Activated CD4-positive, alpha-beta T cell treated with anti-CD3 and anti-CD28 coated beads for 36 hours (primary cell): Measurements from ENCODE around the gene SFTA2. TPM values are rescaled to one million over a fixed set of nuclear protein-coding genes. Genes with fewer than 3 reads are reported as not detected.

Experiments used
- ATAC-seq: fragments of 200-7000 bp; cut with Tn5 transposase; one replicate; pipeline ENCODE4 v1.10.0; 2021; ENCODE audit warnings: mild to moderate bottlenecking, moderate library complexity
- CTCF ChIA-PET: fragments of 350-600 bp; sonication (Branson Sonifier 250); formaldehyde crosslinking; loops from one replicate; lab custom pipeline; 2021; ENCODE audit warnings: antibody characterized with exemption; lab: Charles Lee
- POLR2A ChIA-PET: fragments of 350-600 bp; sonication (Branson Sonifier 250); formaldehyde crosslinking; loops from one replicate; lab custom pipeline; 2021; ENCODE audit warnings: antibody characterized with exemption, inconsistent platforms; lab: Charles Lee
- DNase-seq: peaks from one replicate; pipeline ENCODE4 v3.0.0-alpha.2; 2020
- H3K27ac Mint-ChIP-seq: one replicate; pipeline ENCODE4 v1.8.0; 2021; ENCODE audit warnings: mixed read lengths
- H3K27me3 Mint-ChIP-seq: one replicate; pipeline ENCODE4 v1.8.0; 2021; ENCODE audit warnings: mixed read lengths
- H3K36me3 Mint-ChIP-seq: one replicate; pipeline ENCODE4 v1.8.0; 2021; ENCODE audit warnings: low read depth, mixed read lengths
- H3K4me1 Mint-ChIP-seq: one replicate; pipeline ENCODE4 v1.8.0; 2021; ENCODE audit warnings: mixed read lengths
- H3K4me3 Mint-ChIP-seq: one replicate; pipeline ENCODE4 v1.8.0; 2021; ENCODE audit warnings: mild to moderate bottlenecking, moderate library complexity, mixed read lengths
- H3K9me3 Mint-ChIP-seq: one replicate; pipeline ENCODE4 v1.8.0; 2021; ENCODE audit warnings: low read depth, mixed read lengths
- intact Hi-C, 2 experiments: fragments of 100-400 bp; cut with DNase I in 1 of 2; cut with micrococcal nuclease in 1 of 2; formaldehyde crosslinking; loops; one replicate each; pipeline versions ENCODE4 v1.14.2 to v1.15.1; 2022 to 2024; cut with DNase I, micrococcal nuclease
- microRNA-seq: library from miRNA; unstranded; fragments of <30 nt; microRNA quantifications from one replicate; pipeline ENCODE4 v1.2.0, GENCODE V29; 2021; ENCODE audit warnings: borderline replicate concordance
- total RNA-seq, 2 experiments: library from RNA; stranded (reverse); gene quantifications; one replicate each; pipeline ENCODE4 v1.2.3, GENCODE V29; 2021

SFTA2 gene
- total RNA-seq, 2 experiments from 2014 or later, result not detected

DNA sequence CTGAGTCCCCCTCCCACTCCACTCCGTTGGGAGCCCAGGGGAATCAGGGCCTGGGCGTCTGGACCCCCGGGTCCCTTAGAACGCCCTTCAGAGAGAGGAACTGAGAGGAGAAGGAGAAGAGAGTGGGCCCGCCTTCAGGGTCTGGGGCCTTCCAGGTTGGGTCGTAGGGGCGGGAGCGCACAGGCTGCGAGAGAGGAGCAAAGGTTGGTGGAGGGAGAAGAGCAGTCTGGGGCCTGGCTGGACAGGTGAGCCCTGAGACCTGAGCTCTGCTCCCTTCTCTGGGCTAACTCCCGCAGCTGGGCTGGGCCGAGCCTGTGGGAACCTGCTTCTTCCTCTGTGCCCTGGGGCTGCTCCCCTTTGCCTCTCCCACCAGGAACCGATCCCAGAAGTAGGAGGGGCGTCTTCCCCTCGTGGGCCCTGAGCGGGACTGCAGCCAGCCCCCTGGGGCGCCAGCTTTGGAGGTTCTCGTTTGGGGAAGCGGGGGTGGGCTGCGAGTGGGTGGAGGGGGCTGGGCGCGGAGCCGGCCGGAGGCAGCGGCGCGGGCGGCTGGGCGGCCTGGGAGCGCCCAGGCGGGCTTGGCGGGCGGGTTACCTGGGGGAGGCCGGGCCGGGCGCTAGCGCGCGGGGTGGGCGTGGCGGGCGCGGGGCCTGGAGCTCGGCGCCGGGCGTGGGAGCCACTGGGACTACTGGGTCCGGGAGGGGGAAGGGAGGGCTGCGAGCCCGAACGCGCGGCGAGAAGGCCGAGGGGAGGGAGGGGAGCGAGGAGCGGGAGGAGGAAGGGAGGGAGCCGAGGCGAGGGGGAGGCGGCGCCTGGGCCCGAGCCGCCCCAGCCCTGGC is 48.1 kb downstream of the SFTA2 start, which contains the start of gene DDR1:
Gene DDR1, plus strand, starts transcription at position 835 of the 836 bp plus-strand sequence. CDS start 4,211 bp downstream, outside the sequence.
- ChIA-PET POLR2A (interaction anchor here (0.6 kb wide), 1 partner anchor 140 kb away, joined by 3 read pairs; no protein-coding TSS in a partner anchor), CTCF (interaction anchor here (0.9 to 2.3 kb wide), 4 partner anchors 56 to 153 kb away, joined by 3 to 10 read pairs (median 6); no protein-coding TSS in a partner anchor)
- intact Hi-C loops, result loop anchor here in 1 of 2 experiments (2.0 kb wide), 1 partner anchor 55 kb away; no protein-coding TSS in a partner anchor
- peak within 1 kb of the TSS; percentile 71 for H3K4me3 Mint-ChIP-seq
- DNase-seq, result peak; percentile 67
- H3K4me1 Mint-ChIP-seq, result peaks cover 30% of the 10 kb centered on the region
- H3K27ac Mint-ChIP-seq, result peak within 1 kb of the TSS; percentile 73
- H3K27me3 Mint-ChIP-seq, result no peaks in the 10 kb centered on the region
- no peaks in the 10 kb centered on the region for H3K36me3 Mint-ChIP-seq
- ATAC-seq, result peak; percentile 68
- H3K9me3 Mint-ChIP-seq, result no peaks in the 10 kb centered on the region

- Mint-ChIP-seq H3K27me3 (no peaks in the 10 kb centered on the region), H3K4me3 (peak overlapping the region; percentile 67), H3K9me3 (no peaks in the 10 kb centered on the region), H3K4me1 (peaks cover 32% of the 10 kb centered on the region), H3K27ac (peak overlapping the region; percentile 65), H3K36me3 (no peaks in the 10 kb centered on the region)
- DNase-seq (peak; percentile 45), ATAC-seq (no peak)
- intact Hi-C loops, result no loop called here
- CTCF ChIA-PET, result interaction anchor here (0.6 to 2.3 kb wide), 11 partner anchors 9 to 611 kb away, joined by 3 to 10 read pairs (median 3); no protein-coding TSS in a partner anchor
- POLR2A ChIA-PET, result no interaction called here
Measured at GRCh38 chr6:30882759-30883684, 48.9 kb downstream of the SFTA2 start.

- no peak for ATAC-seq
- no peak for DNase-seq
- intact Hi-C loops, result no loop called here
- ChIA-PET POLR2A (interaction anchor here (0.6 kb wide), 1 partner anchor 13 kb away, joined by 3 read pairs; no protein-coding TSS in a partner anchor), CTCF (interaction anchor here (0.6 to 2.3 kb wide), 11 partner anchors 8 to 612 kb away, joined by 3 to 10 read pairs (median 4); no protein-coding TSS in a partner anchor)
- no peaks in the 10 kb centered on the region for H3K36me3 Mint-ChIP-seq
- H3K9me3 Mint-ChIP-seq, result no peaks in the 10 kb centered on the region
- H3K27me3 Mint-ChIP-seq, result no peaks in the 10 kb centered on the region
- no peak overlapping the region for H3K27ac Mint-ChIP-seq
- no peak overlapping the region for H3K4me3 Mint-ChIP-seq
- H3K4me1 Mint-ChIP-seq, result peaks cover 38% of the 10 kb centered on the region
Measured at GRCh38 chr6:30882204-30882758, 49.7 kb downstream of the SFTA2 start.

GRCh38 chr6:30881392-30882203 is 50.4 kb downstream of the SFTA2 start:
- Mint-ChIP-seq H3K27me3 (no peaks in the 10 kb centered on the region), H3K4me3 (no peak overlapping the region), H3K9me3 (no peaks in the 10 kb centered on the region), H3K36me3 (no peaks in the 10 kb centered on the region), H3K4me1 (peaks cover 44% of the 10 kb centered on the region), H3K27ac (no peak overlapping the region)
- intact Hi-C loops, result no loop called here
- ChIA-PET POLR2A (interaction anchor here (0.6 kb wide), 1 partner anchor 14 kb away, joined by 3 read pairs; no protein-coding TSS in a partner anchor), CTCF (interaction anchor here (0.7 to 2.3 kb wide), 10 partner anchors 8 to 613 kb away, joined by 3 to 10 read pairs (median 4); no protein-coding TSS in a partner anchor)
- DNase-seq, result no peak
- ATAC-seq, result no peak

Small RNA genes lying within 50 kb of the gene (microRNA-seq; reads per million reads assigned to microRNA genes)
- gene MIR4640, result 1.4 reads per million

Other genes with a start within 250 kb of the SFTA2 start
- gene PPP1R18, start 245.5 kb downstream of the SFTA2 start, total RNA-seq, result 100 to 1,000 TPM; 145 to 186 TPM
- 10 to 100 TPM; 25.8 to 36.4 TPM for gene NRM, start 241.2 kb downstream of the SFTA2 start, total RNA-seq
- gene MDC1, start 214.9 kb downstream of the SFTA2 start, total RNA-seq, result 100 to 1,000 TPM in 1 of 2 experiments, 10 to 100 TPM in 1; 92.0 to 101 TPM
- 1,000 to 10,000 TPM; 1,569 to 1,746 TPM for gene TUBB, start 211.8 kb downstream of the SFTA2 start, total RNA-seq
- 100 to 1,000 TPM; 155 to 188 TPM for gene FLOT1, start 189.5 kb downstream of the SFTA2 start, total RNA-seq
- gene IER3, start 187.6 kb downstream of the SFTA2 start, total RNA-seq, result 100 to 1,000 TPM; 196 to 221 TPM
- gene DDR1, start 47.7 kb downstream of the SFTA2 start, total RNA-seq, result 10 to 100 TPM in 1 of 2 experiments, 1 to 10 TPM in 1; 9.5 to 12.6 TPM
- gene GTF2H4, start 24.0 kb downstream of the SFTA2 start, total RNA-seq, result 10 to 100 TPM; 35.9 to 40.9 TPM
- 10 to 100 TPM; 68.1 to 81.1 TPM for gene VARS2, start 17.9 kb downstream of the SFTA2 start, total RNA-seq
- gene MUCL3, start 8.8 kb upstream of the SFTA2 start, total RNA-seq, result not detected
- not detected for gene MUC21, start 51.5 kb upstream of the SFTA2 start, total RNA-seq
- not detected for gene MUC22, start 78.3 kb upstream of the SFTA2 start, total RNA-seq
- gene C6orf15, start 180.4 kb upstream of the SFTA2 start, total RNA-seq, result not detected
- under 1 TPM; 0.18 to 0.33 TPM for gene PSORS1C1, start 182.6 kb upstream of the SFTA2 start, total RNA-seq
- not detected for gene CDSN, start 188.3 kb upstream of the SFTA2 start, total RNA-seq
- gene PSORS1C2, start 206.9 kb upstream of the SFTA2 start, total RNA-seq, result not detected
- 10 to 100 TPM; 39.7 to 57.6 TPM for gene CCHCR1, start 225.6 kb upstream of the SFTA2 start, total RNA-seq
- gene TCF19, start 226.4 kb upstream of the SFTA2 start, total RNA-seq, result 10 to 100 TPM; 82.6 to 88.0 TPM
- gene POU5F1, start 238.5 kb upstream of the SFTA2 start, total RNA-seq, result under 1 TPM in 1 of 2 experiments, not detected in 1; 0.21 TPM